Measurements from ENCODE around the gene TRPC4AP.
"Not testable (repeated sequence)": the region's sequence is repeated elsewhere in the genome, so short reads cannot be mapped to it uniquely, and the experiment has no call there.

TRPC4AP gene

GRCh38 chr20:35121186-35121585, 28.6 kb upstream of the TRPC4AP start:
- peaks cover 25% of the 10 kb centered on the region for H3K4me1 ChIP-seq (ENCODE audit: control insufficient read depth, insufficient read depth, low read length)
- H3K9ac ChIP-seq (ENCODE audit: low read depth, low read length): no peak overlapping the region
- no peak overlapping the region for H3K4me3 ChIP-seq (ENCODE audit: low read length)
- H3K4me2 ChIP-seq (ENCODE audit: low read length): no peak overlapping the region
- H3K27me3 ChIP-seq (ENCODE audit: control insufficient read depth, insufficient read depth, low read length): no peaks in the 10 kb centered on the region
- peaks cover 45% of the 10 kb centered on the region for H3K36me3 ChIP-seq (ENCODE audit: insufficient read depth, low read length)
- H3K9me3 ChIP-seq (replicated peaks; ENCODE audit: low read length): no peaks in the 10 kb centered on the region

GRCh38 chr20:35120012-35120701, 27.6 kb upstream of the TRPC4AP start:
- H3K9ac ChIP-seq (ENCODE audit: low read depth, low read length): no peak overlapping the region
- H3K4me2 ChIP-seq (ENCODE audit: low read length): no peak overlapping the region
- H3K27me3 ChIP-seq (ENCODE audit: control insufficient read depth, insufficient read depth, low read length): no peaks in the 10 kb centered on the region
- H3K36me3 ChIP-seq (ENCODE audit: insufficient read depth, low read length): peaks cover 45% of the 10 kb centered on the region
- H3K9me3 ChIP-seq (replicated peaks; ENCODE audit: low read length): no peaks in the 10 kb centered on the region
- no peak overlapping the region for H3K4me3 ChIP-seq (ENCODE audit: low read length)
- peaks cover 27% of the 10 kb centered on the region for H3K4me1 ChIP-seq (ENCODE audit: control insufficient read depth, insufficient read depth, low read length)

DNA sequence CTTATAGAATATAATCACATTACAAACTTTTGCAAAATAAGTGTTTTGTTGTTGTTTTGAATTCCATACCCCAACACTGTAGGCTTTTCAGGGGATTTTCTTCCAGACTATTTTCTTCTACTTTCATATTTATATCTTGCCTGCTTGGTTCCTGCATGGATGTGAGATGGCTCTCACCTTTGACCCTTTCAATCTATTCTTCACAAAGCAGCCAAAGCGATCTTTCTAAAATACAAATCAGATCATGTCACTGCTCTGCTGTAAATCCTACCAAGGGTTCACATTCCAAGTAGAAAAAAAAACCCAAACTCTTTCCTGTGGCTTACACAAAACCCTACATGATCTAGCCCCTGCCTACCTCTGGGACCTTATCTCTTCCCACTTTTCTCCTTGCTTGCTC, 25.0 kb upstream of the TRPC4AP start:
- no peaks in the 10 kb centered on the region for H3K9me3 ChIP-seq (replicated peaks; ENCODE audit: low read length)
- H3K36me3 ChIP-seq (ENCODE audit: insufficient read depth, low read length): peaks cover 31% of the 10 kb centered on the region
- peak overlapping the region; percentile 22 for H3K4me2 ChIP-seq (ENCODE audit: low read length)
- no peaks in the 10 kb centered on the region for H3K27me3 ChIP-seq (ENCODE audit: control insufficient read depth, insufficient read depth, low read length)
- no peak overlapping the region for H3K4me3 ChIP-seq (ENCODE audit: low read length)
- peaks cover 27% of the 10 kb centered on the region for H3K4me1 ChIP-seq (ENCODE audit: control insufficient read depth, insufficient read depth, low read length)
- no peak overlapping the region for H3K9ac ChIP-seq (ENCODE audit: low read depth, low read length)

- peak overlapping the region; percentile 22 for H3K4me2 ChIP-seq (ENCODE audit: low read length)
- H3K9me3 ChIP-seq (replicated peaks; ENCODE audit: low read length): no peaks in the 10 kb centered on the region
- H3K36me3 ChIP-seq (ENCODE audit: insufficient read depth, low read length): peaks cover 29% of the 10 kb centered on the region
- no peaks in the 10 kb centered on the region for H3K27me3 ChIP-seq (ENCODE audit: control insufficient read depth, insufficient read depth, low read length)
- H3K9ac ChIP-seq (ENCODE audit: low read depth, low read length): no peak overlapping the region
- peaks cover 27% of the 10 kb centered on the region for H3K4me1 ChIP-seq (ENCODE audit: control insufficient read depth, insufficient read depth, low read length)
- no peak overlapping the region for H3K4me3 ChIP-seq (ENCODE audit: low read length)
Observed at GRCh38 chr20:35117196-35117595, 24.6 kb upstream of the TRPC4AP start.

DNA sequence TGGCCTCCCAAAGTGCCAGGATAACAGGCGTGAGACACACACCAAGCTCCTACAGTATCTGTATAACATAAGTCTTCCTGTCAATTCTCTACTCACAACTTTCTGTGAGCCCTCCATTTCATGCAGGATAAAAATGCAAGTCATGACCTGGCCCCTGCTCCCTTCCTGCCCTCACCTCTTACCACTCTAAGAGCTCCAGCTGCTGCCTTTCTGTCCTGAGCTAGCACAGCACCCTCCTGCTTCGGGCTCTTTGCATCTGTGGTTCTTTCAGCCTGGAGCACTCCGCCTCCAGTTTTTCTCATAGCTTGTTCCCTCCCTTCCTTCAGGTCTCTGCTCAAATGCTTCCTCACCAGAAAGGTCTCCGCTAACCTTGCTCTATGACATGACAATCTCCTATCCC, 23.7 kb upstream of the TRPC4AP start:
- Histone ChIP-seq H3K4me2 (ENCODE audit: low read length) (no peak overlapping the region), H3K36me3 (ENCODE audit: insufficient read depth, low read length) (peaks cover 25% of the 10 kb centered on the region)

GRCh38 chr20:35115606-35116005, 23.0 kb upstream of the TRPC4AP start:
- H3K4me3 ChIP-seq (ENCODE audit: low read length): no peak overlapping the region
- H3K27me3 ChIP-seq (ENCODE audit: control insufficient read depth, insufficient read depth, low read length): no peaks in the 10 kb centered on the region
- H3K9ac ChIP-seq (ENCODE audit: low read depth, low read length): no peak overlapping the region
- no peaks in the 10 kb centered on the region for H3K9me3 ChIP-seq (replicated peaks; ENCODE audit: low read length)
- H3K4me2 ChIP-seq (ENCODE audit: low read length): no peak overlapping the region
- peaks cover 23% of the 10 kb centered on the region for H3K36me3 ChIP-seq (ENCODE audit: insufficient read depth, low read length)
- peaks cover 41% of the 10 kb centered on the region for H3K4me1 ChIP-seq (ENCODE audit: control insufficient read depth, insufficient read depth, low read length)

More for the DNA sequence above, 23.7 kb upstream of the TRPC4AP start:
- no peak overlapping the region for H3K4me3 ChIP-seq (ENCODE audit: low read length)
- no peaks in the 10 kb centered on the region for H3K9me3 ChIP-seq (replicated peaks; ENCODE audit: low read length)
- H3K4me1 ChIP-seq (ENCODE audit: control insufficient read depth, insufficient read depth, low read length): peaks cover 35% of the 10 kb centered on the region
- H3K27me3 ChIP-seq (ENCODE audit: control insufficient read depth, insufficient read depth, low read length): no peaks in the 10 kb centered on the region
- no peak overlapping the region for H3K9ac ChIP-seq (ENCODE audit: low read depth, low read length)

- not testable (repeated sequence) for H3K4me3 ChIP-seq (ENCODE audit: low read length); H3K9ac ChIP-seq (ENCODE audit: low read depth, low read length); H3K4me2 ChIP-seq (ENCODE audit: low read length); H3K27me3 ChIP-seq (ENCODE audit: control insufficient read depth, insufficient read depth, low read length); H3K9me3 ChIP-seq (replicated peaks; ENCODE audit: low read length)
- Histone ChIP-seq H3K36me3 (ENCODE audit: insufficient read depth, low read length) (peaks cover 10% of the 10 kb centered on the region), H3K4me1 (ENCODE audit: control insufficient read depth, insufficient read depth, low read length) (peaks cover 26% of the 10 kb centered on the region)
Observed at GRCh38 chr20:35112276-35112675, 19.7 kb upstream of the TRPC4AP start.

GRCh38 chr20:35111141-35111888, 18.7 kb upstream of the TRPC4AP start:
- Histone ChIP-seq H3K4me2 (ENCODE audit: low read length) (peak overlapping the region; percentile 18), H3K9me3 (replicated peaks; ENCODE audit: low read length) (no peaks in the 10 kb centered on the region), H3K4me3 (ENCODE audit: low read length) (no peak overlapping the region), H3K36me3 (ENCODE audit: insufficient read depth, low read length) (peaks cover 8% of the 10 kb centered on the region), H3K27me3 (ENCODE audit: control insufficient read depth, insufficient read depth, low read length) (no peaks in the 10 kb centered on the region), H3K9ac (ENCODE audit: low read depth, low read length) (no peak overlapping the region), H3K4me1 (ENCODE audit: control insufficient read depth, insufficient read depth, low read length) (peaks cover 18% of the 10 kb centered on the region)

DNA sequence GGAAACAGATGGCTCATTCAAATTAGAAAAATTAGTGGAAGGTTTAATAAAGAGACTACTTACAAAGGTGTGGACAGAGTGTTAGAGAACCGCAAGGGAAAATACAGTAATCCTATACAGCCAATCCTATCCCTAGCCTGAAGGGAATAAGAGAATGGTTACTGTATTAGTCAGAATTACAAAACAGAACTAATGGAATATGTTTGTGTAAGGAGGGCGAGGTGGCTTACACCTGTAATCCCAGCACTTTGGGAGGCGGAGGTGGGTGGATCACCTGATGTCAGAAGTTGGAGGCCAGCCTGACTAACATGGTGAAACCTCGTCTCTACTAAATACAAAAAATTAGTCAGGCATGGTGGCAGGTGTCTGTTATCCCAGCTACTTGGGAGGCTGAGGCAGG, 16.3 kb upstream of the TRPC4AP start:
- H3K4me1 ChIP-seq (ENCODE audit: control insufficient read depth, insufficient read depth, low read length): peaks cover 25% of the 10 kb centered on the region
- H3K4me3 ChIP-seq (ENCODE audit: low read length): no peak overlapping the region
- no peak overlapping the region for H3K4me2 ChIP-seq (ENCODE audit: low read length)
- no peaks in the 10 kb centered on the region for H3K9me3 ChIP-seq (replicated peaks; ENCODE audit: low read length)
- H3K27me3 ChIP-seq (ENCODE audit: control insufficient read depth, insufficient read depth, low read length): no peaks in the 10 kb centered on the region
- H3K9ac ChIP-seq (ENCODE audit: low read depth, low read length): no peak overlapping the region
- H3K36me3 ChIP-seq (ENCODE audit: insufficient read depth, low read length): no peaks in the 10 kb centered on the region

DNA sequence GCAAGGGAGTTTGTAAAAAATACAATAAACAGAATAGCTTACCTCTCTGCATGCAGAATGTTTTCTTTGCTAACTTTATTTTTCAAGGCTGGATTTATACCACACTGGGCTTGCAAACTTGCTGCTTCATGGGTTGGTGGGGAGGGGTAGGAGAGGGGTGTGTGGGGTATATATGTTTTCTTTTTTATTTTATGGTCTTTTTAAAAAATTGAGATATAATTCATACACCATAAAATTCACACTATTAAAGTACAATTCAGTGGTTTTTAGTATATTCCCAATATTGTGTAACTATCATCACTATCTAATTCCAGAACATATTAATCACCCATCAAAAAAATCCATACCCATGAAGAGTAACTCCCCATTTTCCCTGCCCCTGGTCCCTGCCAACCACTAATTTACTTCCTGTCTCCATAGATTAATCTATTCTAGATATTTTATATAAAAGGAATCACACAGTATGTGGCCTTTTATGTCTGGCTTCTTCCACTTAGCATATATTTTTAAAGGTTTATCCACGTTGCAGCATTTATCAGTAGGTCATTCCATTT, 14.3 kb upstream of the TRPC4AP start:
- H3K27me3 ChIP-seq (ENCODE audit: control insufficient read depth, insufficient read depth, low read length): no peaks in the 10 kb centered on the region
- peaks cover 24% of the 10 kb centered on the region for H3K4me1 ChIP-seq (ENCODE audit: control insufficient read depth, insufficient read depth, low read length)
- H3K4me2 ChIP-seq (ENCODE audit: low read length): no peak overlapping the region
- H3K4me3 ChIP-seq (ENCODE audit: low read length): no peak overlapping the region
- H3K36me3 ChIP-seq (ENCODE audit: insufficient read depth, low read length): no peaks in the 10 kb centered on the region
- no peaks in the 10 kb centered on the region for H3K9me3 ChIP-seq (replicated peaks; ENCODE audit: low read length)
- H3K9ac ChIP-seq (ENCODE audit: low read depth, low read length): no peak overlapping the region

GRCh38 chr20:35104685-35105295, 12.2 kb upstream of the TRPC4AP start:
- Histone ChIP-seq H3K4me2 (ENCODE audit: low read length) (no peak overlapping the region), H3K27me3 (ENCODE audit: control insufficient read depth, insufficient read depth, low read length) (no peaks in the 10 kb centered on the region), H3K4me3 (ENCODE audit: low read length) (no peak overlapping the region), H3K9me3 (replicated peaks; ENCODE audit: low read length) (no peaks in the 10 kb centered on the region), H3K4me1 (ENCODE audit: control insufficient read depth, insufficient read depth, low read length) (peaks cover 11% of the 10 kb centered on the region), H3K36me3 (ENCODE audit: insufficient read depth, low read length) (no peaks in the 10 kb centered on the region), H3K9ac (ENCODE audit: low read depth, low read length) (no peak overlapping the region)
